Esophagus muscularis mucosa (tissue), 4 donors: ENCODE measurements around the gene KLF11. TPM values are rescaled to one million over a fixed set of nuclear protein-coding genes. Genes with fewer than 3 reads are reported as not detected.

Source experiments
- DNase-seq: peaks from one replicate; pipeline ENCODE4 v3.0.0-alpha.2; 2017; ENCODE audit errors: extremely low spot score
- H3K27ac ChIP-seq, 4 donors: fragments of 200-600 bp; sonication (generic); replicated peaks in 1 of 4; 1 replicate in 3 of 4; 2 replicates in 1 of 4; pipeline ENCODE4 v1.5.1; 2016 to 2019; ENCODE audit warnings: mild to moderate bottlenecking in 1 of 4
- H3K27me3 ChIP-seq, 4 donors: fragments of 200-600 bp; sonication (generic); one replicate each; pipeline versions ENCODE4 v1.5.1 to v1.6.0; 2016 to 2019
- H3K36me3 ChIP-seq, 4 donors: fragments of 200-600 bp; sonication (generic); one replicate each; pipeline ENCODE4 v1.5.1; 2016 to 2019
- H3K4me1 ChIP-seq, 4 donors: fragments of 200-600 bp; sonication (generic); one replicate each; pipeline ENCODE4 v1.5.1; 2016 to 2019
- H3K4me3 ChIP-seq, 4 donors: fragments of 200-600 bp; sonication (generic); 1 replicate in 2 of 4; 2 replicates in 2 of 4; pipeline ENCODE4 v1.5.1; 2016 to 2019; ENCODE audit warnings: mild to moderate bottlenecking in 4 of 4, moderate library complexity in 1 of 4
- H3K9me3 ChIP-seq, 4 donors: fragments of 200-600 bp; sonication (generic); 1 replicate in 3 of 4; 2 replicates in 1 of 4; pipeline ENCODE4 v1.5.1; 2016 to 2019
- CTCF ChIP-seq, 3 experiments: fragments of 200-600 bp in 2 of 3; fragments of 450-650 bp in 1 of 3; sonication (generic) in 2 of 3; IDR thresholded peaks; one replicate each; pipeline ENCODE4 v1.5.1; 2017 to 2019; ENCODE audit warnings: antibody characterized with exemption in 3 of 3, mild to moderate bottlenecking in 2 of 3, moderate library complexity in 1 of 3
- EP300 ChIP-seq: sonication (generic); formaldehyde crosslinking; IDR thresholded peaks from one replicate; pipeline ENCODE4 v1.6.1; 2017; ENCODE audit warnings: antibody characterized with exemption
- POLR2A ChIP-seq: fragments of 450-650 bp; IDR thresholded peaks from one replicate; pipeline ENCODE4 v1.6.1; 2017; ENCODE audit warnings: antibody characterized with exemption, moderate library complexity, mild to moderate bottlenecking, low read depth
- POLR2AphosphoS5 ChIP-seq, 2 donors: sonication (generic); formaldehyde crosslinking; IDR thresholded peaks; one replicate each; pipeline ENCODE4 v1.6.1; 2017; ENCODE audit warnings: antibody characterized with exemption in 2 of 2
- WGBS: methylation state at CpG from one replicate; pipeline ENCODE4 v1.1.5; 2018; 5-methylcytosine and 5-hydroxymethylcytosine counted together
- intact Hi-C: fragments of 100-400 bp; cut with DNase I; formaldehyde crosslinking; loops from one replicate; pipeline ENCODE4 v1.15.1; 2023
- total RNA-seq, 4 donors: library from RNA; depleted of rRNA; stranded (reverse); fragments of >200 nt; gene quantifications; one replicate each; pipeline versions ENCODE4 v1.1.0 to v1.2.1, GENCODE V29; 2016

KLF11 gene
- total RNA-seq, 4 donors from 2014 or later, result 15.8 to 51.6 (median 33.9) TPM

- H3K9me3 ChIP-seq, result no peaks in the 10 kb centered on the region
- no peak for DNase-seq
- H3K27ac ChIP-seq, result no peak overlapping the region
- TF ChIP-seq CTCF (IDR thresholded peaks at IDR 0.05) (no peak), EP300 (no peak), POLR2A (no peak), POLR2AphosphoS5 (IDR thresholded peaks at IDR 0.05) (no peak)
- intact Hi-C loops, result no loop called here
- H3K27me3 ChIP-seq, result no peaks in the 10 kb centered on the region
- no peaks in the 10 kb centered on the region for H3K36me3 ChIP-seq
- WGBS, result 96% methylated on average over 7 of the region's 7 CpGs
- H3K4me1 ChIP-seq, result peaks cover 55 to 61% (median 57%) of the 10 kb centered on the region in 4 donors
- no peak overlapping the region for H3K4me3 ChIP-seq
Observed at GRCh38 chr2:10032746-10033105, 10.6 kb upstream of the KLF11 start.

GRCh38 chr2:10033251-10034006 is 9.9 kb upstream of the KLF11 start:
- Histone ChIP-seq H3K27ac (no peak overlapping the region), H3K36me3 (no peaks in the 10 kb centered on the region), H3K4me1 (peaks cover 57 to 61% (median 59%) of the 10 kb centered on the region in 4 donors), H3K27me3 (no peaks in the 10 kb centered on the region), H3K4me3 (no peak overlapping the region), H3K9me3 (no peaks in the 10 kb centered on the region)
- intact Hi-C loops, result no loop called here
- 83% methylated on average over 14 of the region's 14 CpGs for WGBS
- no peak for TF ChIP-seq EP300
- no peak for TF ChIP-seq POLR2A
- no peak for TF ChIP-seq CTCF (IDR thresholded peaks at IDR 0.05)
- TF ChIP-seq POLR2AphosphoS5 (IDR thresholded peaks at IDR 0.05), result no peak
- no peak for DNase-seq

- TF ChIP-seq EP300, result no peak
- TF ChIP-seq POLR2A, result no peak
- no peak for TF ChIP-seq CTCF (IDR thresholded peaks at IDR 0.05)
- TF ChIP-seq POLR2AphosphoS5 (IDR thresholded peaks at IDR 0.05), result no peak
- Histone ChIP-seq H3K4me3 (no peak overlapping the region), H3K36me3 (no peaks in the 10 kb centered on the region), H3K9me3 (no peaks in the 10 kb centered on the region), H3K27me3 (no peaks in the 10 kb centered on the region), H3K27ac (no peak overlapping the region), H3K4me1 (peaks cover 54 to 57% (median 56%) of the 10 kb centered on the region in 4 donors)
- intact Hi-C loops, result no loop called here
- WGBS, result 78% methylated on average over 12 of the region's 12 CpGs
- no peak for DNase-seq
Observed at GRCh38 chr2:10034333-10035052, 8.9 kb upstream of the KLF11 start.

GRCh38 chr2:10035053-10035422 is 8.3 kb upstream of the KLF11 start:
- peak overlapping the region in 2 of 4 donors; percentile 70 to 71 for H3K27ac ChIP-seq

More at GRCh38 chr2:10035053-10035422, 8.3 kb upstream of the KLF11 start:
- TF ChIP-seq CTCF (IDR thresholded peaks at IDR 0.05) (no peak), POLR2A (no peak), POLR2AphosphoS5 (IDR thresholded peaks at IDR 0.05) (no peak), EP300 (no peak)
- Histone ChIP-seq H3K4me1 (peaks cover 54 to 57% (median 56%) of the 10 kb centered on the region in 4 donors), H3K9me3 (no peaks in the 10 kb centered on the region), H3K4me3 (no peak overlapping the region), H3K27me3 (no peaks in the 10 kb centered on the region), H3K36me3 (no peaks in the 10 kb centered on the region)
- DNase-seq, result no peak
- intact Hi-C loops, result no loop called here
- WGBS, result 57% methylated on average over 3 of the region's 3 CpGs
